ENCODE data around the gene PSMD9. TPM values are rescaled to one million over a fixed set of nuclear protein-coding genes. Genes with fewer than 3 reads are reported as not detected.

The PSMD9 gene
- polyA plus RNA-seq, 1 donor (not counting 4 experiments of a cell fraction or from before 2014, with no cell fraction given): 84.8 TPM

DNA sequence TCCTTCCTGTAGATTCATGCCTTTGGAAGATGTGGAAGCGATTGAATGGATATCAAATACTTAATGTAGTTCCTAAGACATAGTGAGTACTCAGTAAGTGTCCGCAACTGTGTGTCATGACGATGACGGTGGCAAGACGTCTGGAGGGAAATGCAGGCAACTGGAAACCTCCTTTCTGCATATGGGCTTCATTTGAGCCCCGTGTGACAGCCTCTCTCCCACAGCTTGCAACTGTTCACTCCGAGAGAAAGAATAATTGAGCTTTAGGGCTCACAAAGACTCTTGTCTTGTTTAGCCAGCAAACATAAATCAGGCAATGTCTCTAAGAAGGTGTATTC lies 36.7 kb downstream of the PSMD9 start:
- Histone ChIP-seq H3K9ac (ENCODE audit: control insufficient read depth, extremely low read depth, insufficient read depth, low read length) (peak overlapping the region; percentile 81), H3K36me3 (ENCODE audit: control insufficient read depth in 2 of 2, extremely low read depth in 1 of 2, insufficient read depth in 2 of 2, low read length in 2 of 2) (peaks cover 0 to 3% of the 10 kb centered on the region in 2 experiments), H3K79me2 (ENCODE audit: control insufficient read depth, insufficient read depth, low read length) (no peaks in the 10 kb centered on the region), H3K27me3 (ENCODE audit: control insufficient read depth, extremely low read depth, insufficient read depth, low read length) (no peaks in the 10 kb centered on the region), H3K4me3 (ENCODE audit: control insufficient read depth in 2 of 3, extremely low read depth in 1 of 3, insufficient read depth in 2 of 3, low read depth in 1 of 3, low read length in 3 of 3) (peak overlapping the region in 2 of 3 experiments; percentile 49 to 64), H3K4me1 (ENCODE audit: control insufficient read depth, extremely low read depth, insufficient read depth, low read length) (peaks cover 22% of the 10 kb centered on the region), H3K27ac (ENCODE audit: control insufficient read depth, insufficient read depth, low read length) (peak overlapping the region; percentile 89), H3K4me2 (ENCODE audit: control insufficient read depth, extremely low read depth, insufficient read depth, low read depth, low read length) (peak overlapping the region; percentile 84), H3K9me3 (ENCODE audit: control insufficient read depth, low read depth, low read length) (no peaks in the 10 kb centered on the region), H3K9me1 (ENCODE audit: control insufficient read depth, extremely low read depth, insufficient read depth, low read length) (no peaks in the 10 kb centered on the region), H4K20me1 (ENCODE audit: control insufficient read depth, extremely low read depth, insufficient read depth, low read length) (no peaks in the 10 kb centered on the region), H2AFZ (ENCODE audit: control insufficient read depth, low read length) (peak overlapping the region; percentile 47)
- dilution Hi-C loops (cut with MboI; ENCODE audit: extremely low pct_ligation_motif_present, low sequenced_read_pairs): no loop called here
- DNase-seq (ENCODE audit: low read depth, low spot score) (no peak), FAIRE-seq (no peak)
- no peak for TF ChIP-seq EZH2 (IDR thresholded peaks at IDR 0.05; ENCODE audit: low read length)
- TF ChIP-seq CTCF (optimal IDR thresholded peaks at IDR 0.05 in 1 of 3, IDR thresholded peaks at IDR 0.05 in 1 of 3, conservative IDR thresholded peaks at IDR 0.05 in 1 of 3; ENCODE audit: extremely low read depth in 1 of 3, insufficient read depth in 2 of 3, low read length in 3 of 3): no peak

DNA sequence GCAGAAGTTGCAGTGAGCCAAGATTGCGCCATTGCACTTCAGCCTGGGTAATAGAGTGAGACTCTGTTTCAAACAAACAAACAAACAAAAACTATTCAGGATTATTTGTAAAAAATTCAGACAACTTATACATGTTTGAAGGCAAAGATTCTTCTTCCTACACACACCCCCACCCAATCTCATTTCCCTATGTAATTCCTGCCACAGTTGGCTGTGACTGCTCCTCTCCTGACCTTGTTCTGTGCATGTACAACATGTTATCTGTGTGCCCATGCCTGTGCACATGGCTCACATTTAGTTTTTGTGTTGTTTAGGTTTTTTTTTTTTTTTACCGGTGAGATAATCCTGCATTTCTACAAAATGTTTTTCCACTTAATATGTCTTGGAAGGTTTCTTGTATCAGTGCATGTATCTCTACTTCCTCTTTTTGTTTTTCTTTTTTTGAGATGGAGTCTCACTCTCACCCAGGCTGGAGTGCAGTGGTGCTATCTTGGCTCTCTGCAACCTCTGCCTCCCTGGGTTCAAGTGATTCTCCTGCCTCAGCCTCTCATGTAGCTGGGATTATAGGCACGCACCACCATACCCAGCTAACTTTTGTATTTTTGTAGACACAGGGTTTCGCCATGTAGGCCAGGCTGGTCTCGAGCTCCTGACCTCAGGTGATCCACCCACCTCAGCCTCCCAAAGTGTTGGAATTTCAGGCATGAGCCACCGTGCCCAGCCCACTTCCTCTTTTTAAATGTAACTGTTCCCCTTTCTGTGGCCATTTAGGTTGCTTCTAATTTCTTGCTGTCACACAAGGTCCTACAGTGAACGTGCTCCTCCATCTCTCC lies 38.5 kb downstream of the PSMD9 start:
- FAIRE-seq: no peak
- dilution Hi-C loops (cut with MboI; ENCODE audit: extremely low pct_ligation_motif_present, low sequenced_read_pairs): no loop called here
- Histone ChIP-seq H2AFZ (ENCODE audit: control insufficient read depth, low read length) (peak overlapping the region; percentile 56), H3K27ac (ENCODE audit: control insufficient read depth, insufficient read depth, low read length) (no peak overlapping the region), H3K36me3 (ENCODE audit: control insufficient read depth in 2 of 2, extremely low read depth in 1 of 2, insufficient read depth in 2 of 2, low read length in 2 of 2) (peaks cover 1 to 9% of the 10 kb centered on the region in 2 experiments), H4K20me1 (ENCODE audit: control insufficient read depth, extremely low read depth, insufficient read depth, low read length) (no peaks in the 10 kb centered on the region), H3K9me3 (ENCODE audit: control insufficient read depth, low read depth, low read length) (no peaks in the 10 kb centered on the region), H3K4me2 (ENCODE audit: control insufficient read depth, extremely low read depth, insufficient read depth, low read depth, low read length) (peak overlapping the region; percentile 51), H3K4me3 (ENCODE audit: control insufficient read depth in 2 of 3, extremely low read depth in 1 of 3, insufficient read depth in 2 of 3, low read depth in 1 of 3, low read length in 3 of 3) (no peak overlapping the region), H3K79me2 (ENCODE audit: control insufficient read depth, insufficient read depth, low read length) (no peaks in the 10 kb centered on the region), H3K4me1 (ENCODE audit: control insufficient read depth, extremely low read depth, insufficient read depth, low read length) (peaks cover 22% of the 10 kb centered on the region), H3K27me3 (ENCODE audit: control insufficient read depth, extremely low read depth, insufficient read depth, low read length) (no peaks in the 10 kb centered on the region), H3K9ac (ENCODE audit: control insufficient read depth, extremely low read depth, insufficient read depth, low read length) (peak overlapping the region; percentile 8), H3K9me1 (ENCODE audit: control insufficient read depth, extremely low read depth, insufficient read depth, low read length) (no peaks in the 10 kb centered on the region)
- TF ChIP-seq CTCF (optimal IDR thresholded peaks at IDR 0.05 in 1 of 3, IDR thresholded peaks at IDR 0.05 in 1 of 3, conservative IDR thresholded peaks at IDR 0.05 in 1 of 3; ENCODE audit: extremely low read depth in 1 of 3, insufficient read depth in 2 of 3, low read length in 3 of 3): no peak
- no peak for TF ChIP-seq EZH2 (IDR thresholded peaks at IDR 0.05; ENCODE audit: low read length)
- no peak for DNase-seq (ENCODE audit: low read depth, low spot score)
